HL-60/S4 treated with phorbol 12-myristate 13-acetate at 8.2 ng/mL for 4 days and 3 days (cell line): ENCODE results near the gene CDKAL1.

Experiments used
- in situ Hi-C: fragments of 300-500 bp; cut with MboI; formaldehyde crosslinking; loops from 2 replicates; pipeline ENCODE4 v1.15.0; 2022; ENCODE audit warnings: low sequenced_read_pairs

Gene CDKAL1

DNA sequence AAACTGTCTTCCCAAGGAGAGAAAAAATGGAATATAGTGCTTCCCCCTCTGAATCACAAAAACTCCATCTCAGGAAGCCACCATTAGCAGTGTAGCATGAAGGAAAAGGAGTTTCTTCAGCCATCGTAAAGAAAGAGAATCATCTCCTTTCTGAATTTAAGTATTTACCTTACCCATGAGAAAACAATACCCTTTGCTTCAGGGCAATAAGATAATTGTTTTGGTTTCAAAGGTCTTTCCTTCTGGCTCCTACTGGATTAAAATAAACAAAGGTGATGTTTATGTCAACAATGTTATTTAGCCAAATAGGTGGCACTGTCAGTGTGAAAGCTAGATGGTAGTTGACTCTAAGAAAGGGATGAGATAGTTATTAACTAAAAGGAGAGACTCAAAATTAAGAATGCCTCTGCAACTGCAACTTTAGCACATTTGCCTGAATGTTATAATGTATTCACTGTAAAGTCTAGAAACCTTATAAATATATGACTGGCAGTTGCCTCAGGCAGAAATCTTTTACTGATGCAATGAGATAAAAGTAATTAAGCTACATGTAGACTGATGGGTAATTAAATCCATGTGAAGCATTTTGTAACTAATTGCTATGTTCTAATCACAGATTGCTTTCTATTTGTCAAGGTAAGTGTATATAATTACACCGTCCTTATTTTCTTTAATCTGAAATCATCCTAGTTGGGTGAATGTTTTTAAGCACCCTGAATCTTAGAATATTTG, 399.0 kb downstream of the CDKAL1 start:
- in situ Hi-C loops = no loop called here

DNA sequence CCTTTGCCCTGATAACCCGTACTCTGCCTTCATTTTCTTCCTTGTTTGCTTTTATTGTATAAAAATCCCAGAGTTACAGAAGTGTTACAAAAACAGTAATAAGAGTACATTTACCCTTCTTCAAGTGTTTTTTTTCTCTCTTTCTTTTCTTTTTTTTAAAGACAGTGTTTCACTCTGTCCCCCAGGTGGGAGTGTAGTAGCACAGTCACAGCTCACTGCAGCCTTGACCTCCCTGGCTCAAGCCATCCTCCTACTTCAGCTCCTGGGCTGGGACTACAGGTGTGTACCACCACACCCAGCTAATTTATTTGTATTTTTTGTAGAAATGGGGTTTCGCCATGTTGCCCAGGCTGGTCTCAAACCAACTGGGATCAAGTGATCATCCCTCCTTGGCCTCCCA, 402.7 kb downstream of the CDKAL1 start:
- in situ Hi-C loops = no loop called here

DNA sequence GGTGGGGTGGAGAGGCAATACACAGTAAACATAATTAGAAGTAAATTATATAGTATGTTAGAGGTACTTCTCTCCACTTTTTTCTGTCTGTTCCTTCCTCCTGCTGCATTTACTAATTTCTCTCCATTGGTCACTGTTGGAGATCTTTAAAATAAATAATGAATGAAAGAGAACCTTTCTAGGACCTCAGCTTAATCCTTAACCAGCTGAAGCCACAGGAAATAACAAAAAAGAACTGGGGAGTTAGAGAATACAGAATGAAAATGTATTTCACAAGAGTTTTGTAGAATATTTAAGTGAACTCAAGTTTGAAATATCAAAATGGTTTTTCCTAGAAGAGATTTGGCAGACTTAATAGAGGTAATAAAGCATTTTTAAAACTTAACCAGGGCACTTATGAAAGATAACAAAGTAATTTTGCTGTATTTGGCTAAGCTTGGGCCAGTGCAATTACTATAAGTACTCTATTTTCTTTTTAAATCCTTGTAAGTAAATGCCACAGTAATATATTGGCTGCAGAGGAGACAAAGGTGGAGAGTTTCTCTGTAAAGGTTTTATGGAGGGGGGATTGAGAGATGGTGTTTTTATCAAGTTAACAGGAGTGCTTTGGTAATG, 405.0 kb downstream of the CDKAL1 start:
- in situ Hi-C loops = no loop called here

DNA sequence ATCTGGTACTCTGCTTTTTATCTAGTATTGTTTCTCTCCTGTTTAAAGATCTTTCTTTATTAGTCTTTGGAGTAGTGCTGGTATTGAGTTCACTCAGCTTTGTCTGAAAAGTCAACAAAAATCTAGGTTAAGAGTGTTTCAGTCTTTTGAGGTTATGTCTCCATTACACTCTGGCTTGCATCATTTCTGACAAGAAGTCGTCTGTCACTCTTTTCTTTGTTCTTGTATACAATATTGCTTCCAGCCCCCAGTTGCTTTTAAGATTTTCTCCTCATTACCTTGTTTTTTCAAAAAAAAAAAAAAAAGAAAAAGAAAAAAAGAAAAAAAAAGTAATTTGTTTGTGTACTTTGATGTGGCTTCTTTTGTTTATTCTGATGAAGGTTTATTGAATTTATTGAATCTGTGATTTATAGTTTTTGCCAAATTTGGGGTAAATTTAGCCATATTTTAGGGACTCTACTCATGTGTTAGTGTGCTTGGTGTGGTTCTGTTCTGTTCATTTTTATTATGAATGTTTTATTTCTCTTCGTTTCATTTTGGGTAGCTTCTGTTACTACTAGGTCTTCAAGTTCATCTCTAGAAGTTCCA, 408.9 kb downstream of the CDKAL1 start:
- in situ Hi-C loops = no loop called here

DNA sequence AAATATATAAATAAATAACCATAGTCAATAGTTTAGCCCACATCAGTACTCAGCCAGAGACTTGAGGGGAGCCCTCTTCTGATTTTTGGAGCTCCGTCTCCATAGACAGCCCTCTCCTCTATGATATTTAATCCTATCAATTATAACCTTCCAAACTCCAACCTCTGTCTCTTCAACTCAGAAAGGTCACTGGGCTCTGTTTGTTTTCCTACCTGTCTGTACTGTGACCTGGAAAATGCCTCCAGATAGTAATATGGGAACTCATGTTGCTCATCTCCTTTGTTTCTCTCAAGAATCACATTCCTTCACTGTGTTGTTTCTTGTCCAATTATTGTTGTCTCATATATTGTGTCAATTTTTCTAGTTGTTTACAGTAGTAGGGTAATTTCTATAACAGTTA, 409.7 kb downstream of the CDKAL1 start:
- in situ Hi-C loops = no loop called here

DNA sequence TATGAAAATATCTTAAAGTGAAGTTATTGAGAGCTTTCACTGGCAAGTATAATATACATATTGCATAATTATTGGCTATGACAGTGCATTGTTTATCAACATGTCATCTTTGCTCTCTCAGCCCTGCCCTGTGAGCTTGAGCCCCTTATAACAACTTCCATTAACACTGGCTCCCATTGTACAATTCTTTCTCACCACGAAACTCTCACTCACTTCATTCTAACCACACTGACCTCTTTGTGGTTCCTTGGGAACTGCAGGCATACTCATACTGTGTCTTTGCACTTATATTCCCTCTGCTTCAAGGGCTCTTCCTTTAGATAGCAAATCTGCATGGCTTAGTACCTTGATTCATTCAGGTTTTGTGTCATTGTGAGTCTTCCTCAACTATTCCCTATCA, 411.8 kb downstream of the CDKAL1 start:
- in situ Hi-C loops = no loop called here

DNA sequence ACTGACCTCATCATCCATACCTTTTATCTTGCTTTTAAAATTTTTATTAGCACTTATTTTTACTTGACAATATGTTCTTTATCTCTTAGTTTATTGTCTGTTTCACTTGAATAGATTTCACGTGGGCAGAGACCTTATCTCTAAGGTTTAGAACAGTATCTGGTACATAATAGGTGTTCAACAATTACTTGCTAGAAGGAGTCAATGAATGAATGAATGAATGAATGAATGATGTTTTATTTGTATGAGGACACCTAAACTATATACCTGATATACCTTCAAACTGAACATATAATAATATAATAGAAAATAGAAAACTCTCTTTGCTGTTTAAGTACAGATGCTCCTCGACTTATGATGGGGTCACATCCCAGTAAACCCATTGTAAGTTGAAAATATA, 412.6 kb downstream of the CDKAL1 start:
- in situ Hi-C loops = no loop called here

DNA sequence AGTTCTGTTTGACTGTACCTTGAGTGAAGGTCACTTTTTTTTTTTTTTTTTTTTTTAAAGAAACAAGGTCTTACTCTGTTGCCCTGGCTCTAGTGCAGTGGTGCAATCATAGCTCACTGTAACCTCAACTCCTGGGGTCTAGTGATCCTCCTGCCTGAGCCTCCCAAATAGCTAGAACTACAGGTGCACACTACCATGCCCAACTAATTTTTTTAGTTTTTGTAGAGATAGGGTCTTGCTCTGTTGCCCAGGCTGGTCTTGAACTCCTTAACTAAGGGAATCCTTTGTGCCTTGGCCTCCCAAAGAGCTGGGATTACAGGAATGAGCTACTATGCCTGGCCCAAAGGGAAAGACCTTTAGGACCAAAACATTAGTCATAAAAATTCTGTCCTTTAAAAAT, 413.7 kb downstream of the CDKAL1 start:
- in situ Hi-C loops = no loop called here

DNA sequence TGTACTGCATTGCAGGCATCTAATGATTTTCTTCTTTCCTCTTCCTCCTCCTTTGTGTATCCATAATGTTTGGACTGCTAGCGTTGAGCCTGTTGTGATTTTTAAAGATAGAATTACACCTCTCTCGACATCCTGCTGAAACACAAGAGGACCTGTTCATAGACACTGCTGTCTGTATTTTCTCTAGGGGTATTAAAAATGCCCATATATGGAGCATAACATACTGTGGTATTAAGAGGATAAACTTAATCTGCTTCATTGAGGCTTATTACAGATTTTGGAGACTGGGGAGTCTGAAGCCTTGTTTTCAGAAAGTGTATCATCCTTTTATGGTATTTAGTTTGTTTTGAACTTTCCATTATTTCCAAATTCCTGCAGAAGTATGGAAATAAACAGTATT, 414.3 kb downstream of the CDKAL1 start:
- in situ Hi-C loops = no loop called here

DNA sequence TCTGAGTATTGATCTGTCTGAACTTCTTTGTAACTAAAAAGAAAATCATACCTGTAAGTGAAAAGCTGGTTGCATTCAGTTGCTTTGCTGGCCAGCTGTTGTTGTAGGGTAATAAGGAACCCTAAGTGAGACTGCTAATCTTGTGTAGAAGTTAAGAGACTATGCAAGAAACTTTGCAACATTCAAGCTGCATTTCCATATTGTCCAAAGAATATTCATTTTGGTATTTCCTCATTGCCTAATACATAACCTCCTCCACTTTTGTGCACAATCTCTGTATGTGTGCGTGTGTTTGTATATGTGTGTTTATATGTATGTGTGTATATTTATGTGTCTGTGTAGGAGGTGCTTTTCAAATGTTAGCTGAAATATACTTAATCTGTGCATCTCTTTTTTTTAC, 414.9 kb downstream of the CDKAL1 start:
- in situ Hi-C loops = no loop called here

DNA sequence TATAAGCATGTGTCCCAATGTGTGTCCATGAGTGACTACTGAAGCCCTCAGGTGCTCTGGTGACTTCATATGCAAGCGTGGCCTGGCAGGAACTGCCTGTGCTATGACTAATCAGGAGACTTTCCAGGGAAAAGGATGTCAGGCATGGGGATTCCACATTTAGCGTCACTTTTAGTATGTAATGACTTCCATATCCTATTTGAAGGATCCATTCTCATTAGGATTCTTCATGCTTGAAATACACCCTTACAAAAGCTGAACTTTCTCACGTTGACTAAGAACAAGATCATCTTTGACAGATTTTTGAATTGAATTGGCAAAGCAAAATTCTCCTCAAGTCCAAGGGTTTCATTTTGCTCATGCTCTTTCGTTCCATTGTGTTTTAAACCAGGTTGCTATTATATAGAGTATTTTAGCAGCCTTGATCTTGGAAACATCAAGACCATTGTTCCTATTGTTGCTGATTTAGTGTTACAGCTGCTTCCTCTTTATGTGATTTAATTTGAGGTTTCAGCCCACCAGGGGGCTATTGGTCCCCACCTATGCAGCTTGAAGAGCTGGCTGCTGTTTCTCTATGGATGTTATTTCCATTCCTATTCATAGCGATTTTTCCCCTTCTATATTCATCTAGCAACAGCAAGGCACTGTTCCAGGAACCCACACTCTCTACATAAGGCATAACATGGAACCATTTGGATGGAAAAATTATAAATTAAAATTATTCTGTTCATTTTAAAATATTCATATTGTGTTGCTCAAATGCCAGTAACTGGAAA, 418.6 kb downstream of the CDKAL1 start:
- in situ Hi-C loops = no loop called here

DNA sequence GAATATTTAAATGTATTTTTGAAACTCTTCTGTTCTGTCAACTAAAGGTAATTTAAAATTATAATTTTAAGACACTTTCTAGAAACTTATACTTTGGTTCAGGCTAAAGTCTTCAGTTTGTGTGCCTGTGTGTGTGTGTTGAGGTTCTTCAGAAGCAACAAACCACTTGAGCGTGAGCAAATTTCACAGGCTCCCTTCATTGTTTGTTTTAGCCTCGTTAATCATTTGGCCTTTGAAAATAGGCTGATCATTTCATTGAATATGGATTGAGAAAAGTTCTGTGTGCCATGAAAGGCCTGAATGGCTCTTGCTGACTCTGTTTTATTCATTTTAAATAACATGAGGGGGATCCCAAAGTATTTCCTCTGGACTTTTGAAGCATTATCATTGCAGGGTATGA, 420.1 kb downstream of the CDKAL1 start:
- in situ Hi-C loops = no loop called here

DNA sequence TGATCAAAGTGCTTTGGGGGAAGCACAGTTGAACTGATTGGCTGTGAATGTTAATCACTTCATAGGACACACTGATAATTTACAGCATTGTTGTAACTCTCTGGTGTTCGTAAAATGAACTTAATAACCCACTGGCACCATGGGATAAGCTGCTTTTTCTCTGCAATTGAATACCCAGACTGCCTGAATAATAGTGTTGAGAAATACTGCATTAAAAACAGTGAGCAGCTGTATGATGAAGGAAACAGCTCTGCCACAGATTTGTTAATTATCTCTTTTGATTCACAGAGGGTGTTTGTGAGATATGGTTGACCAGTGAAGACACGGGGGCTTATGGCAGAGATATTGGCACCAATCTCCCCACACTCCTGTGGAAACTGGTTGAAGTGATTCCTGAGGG, 420.9 kb downstream of the CDKAL1 start:
- in situ Hi-C loops = no loop called here

DNA sequence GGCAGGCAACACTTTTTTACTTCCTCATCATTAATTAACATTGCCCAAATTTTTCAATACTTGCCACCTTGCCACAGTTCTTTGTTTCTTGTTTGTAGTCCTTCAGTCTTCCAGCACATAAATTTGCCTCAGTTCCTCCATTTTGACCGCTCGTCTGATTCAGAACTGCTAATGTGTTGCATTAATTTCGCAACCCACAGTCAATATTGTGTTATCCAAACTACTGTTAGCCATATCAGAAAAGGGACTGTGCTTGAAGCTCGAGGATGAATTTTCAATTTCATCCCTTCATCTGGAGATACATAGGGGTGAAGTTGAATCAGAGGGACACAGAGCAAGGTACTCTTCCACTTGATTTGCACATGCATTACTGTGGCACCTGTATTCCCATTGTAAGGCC, 421.5 kb downstream of the CDKAL1 start:
- in situ Hi-C loops = no loop called here

DNA sequence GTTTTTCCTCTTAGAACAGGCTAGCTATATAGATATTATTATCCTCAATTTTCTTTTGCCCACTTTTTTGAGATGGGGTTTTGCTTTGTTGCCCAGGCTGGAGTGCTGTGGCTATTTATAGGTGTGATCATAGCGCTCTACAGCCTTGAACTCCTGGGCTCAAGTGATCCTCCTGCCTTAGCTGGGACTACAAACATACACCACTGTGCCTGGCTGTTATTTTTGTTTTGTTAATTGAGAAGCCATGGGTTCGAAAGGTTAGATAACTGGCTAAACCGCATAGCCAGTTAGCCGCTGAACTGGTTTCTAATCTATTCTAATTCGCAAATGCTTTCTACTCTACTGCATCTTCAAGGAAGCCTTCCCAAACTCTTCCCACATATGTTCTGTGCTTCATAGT, 425.8 kb downstream of the CDKAL1 start:
- in situ Hi-C loops = no loop called here

DNA sequence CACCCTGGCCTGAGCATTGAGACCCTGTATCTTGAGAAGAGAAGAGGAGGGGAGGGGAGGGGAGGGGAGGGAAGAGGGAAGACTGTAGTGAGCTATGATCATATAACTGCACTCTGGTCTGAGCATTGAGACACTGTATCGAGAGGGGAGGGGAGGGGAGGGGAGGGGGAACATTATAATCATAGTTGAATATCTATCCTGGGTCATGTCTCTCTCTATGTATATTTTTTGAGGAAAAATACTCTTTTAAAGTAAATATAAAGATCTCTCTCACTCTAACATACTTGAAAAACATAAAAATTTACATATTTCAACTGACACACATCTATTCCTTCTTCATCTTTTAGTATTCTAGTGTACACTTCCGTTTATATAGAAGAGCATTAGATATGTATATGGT, 431.0 kb downstream of the CDKAL1 start:
- in situ Hi-C loops = no loop called here

DNA sequence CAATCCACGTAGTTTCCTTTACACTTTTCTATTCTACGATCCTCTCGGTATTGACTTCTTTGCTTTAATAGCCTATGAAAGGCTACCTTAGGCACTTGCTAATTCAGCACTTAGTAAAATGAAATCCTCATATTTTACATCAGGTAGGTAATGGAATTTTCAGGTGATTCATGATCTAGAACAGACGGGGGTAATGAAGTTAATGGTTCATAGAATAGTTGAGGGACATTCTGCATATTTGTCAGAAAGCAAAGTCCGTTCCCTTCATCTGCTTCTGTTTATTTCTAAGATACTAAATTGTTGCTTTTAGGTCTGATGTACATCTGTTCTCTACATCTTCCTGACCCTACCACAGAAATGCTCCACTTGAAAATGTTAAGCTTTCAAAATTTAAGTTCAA, 431.7 kb downstream of the CDKAL1 start:
- in situ Hi-C loops = no loop called here

DNA sequence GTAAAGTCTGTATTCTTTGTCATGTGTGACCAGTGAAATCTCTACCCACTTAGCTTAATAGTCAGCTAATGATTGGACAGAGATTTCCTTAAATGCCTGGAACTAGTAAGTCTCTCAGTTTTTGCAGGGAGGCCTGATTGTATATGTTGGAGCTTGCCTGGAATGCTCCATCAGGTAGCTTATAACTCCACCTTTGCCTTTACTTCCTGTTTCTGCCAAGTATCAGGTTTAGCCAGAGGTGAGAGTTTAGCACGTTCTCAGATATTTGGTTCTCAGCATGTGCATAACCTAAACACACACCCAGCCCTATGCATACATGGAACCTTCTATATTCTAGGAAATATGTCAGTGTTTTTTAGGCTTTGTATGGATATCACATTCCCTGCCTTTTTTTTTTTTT, 435.3 kb downstream of the CDKAL1 start:
- in situ Hi-C loops = no loop called here

DNA sequence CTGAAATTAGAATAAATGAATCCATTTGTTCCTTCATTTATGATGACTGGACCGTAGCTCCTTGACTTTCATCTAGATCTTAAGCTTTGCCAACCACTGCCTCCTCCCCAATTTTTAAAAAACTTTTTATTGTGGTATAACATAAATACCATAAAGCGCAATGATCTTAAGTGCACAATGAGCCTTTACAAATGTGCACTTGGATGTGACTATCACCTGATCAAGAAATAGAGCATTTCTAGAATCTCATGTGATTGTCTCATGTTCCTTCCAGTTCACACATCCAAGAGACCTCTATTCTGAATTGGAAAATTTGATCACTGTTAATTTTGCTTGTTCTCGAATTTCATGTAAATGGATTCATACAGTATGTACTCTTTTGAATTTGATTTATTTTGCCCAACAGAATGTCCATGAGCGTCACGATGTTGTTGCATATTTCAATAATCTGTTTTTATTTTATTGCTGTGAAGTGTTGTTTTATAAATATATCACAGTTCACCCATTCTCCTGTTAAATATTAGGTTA, 442.2 kb downstream of the CDKAL1 start:
- in situ Hi-C loops = no loop called here

DNA sequence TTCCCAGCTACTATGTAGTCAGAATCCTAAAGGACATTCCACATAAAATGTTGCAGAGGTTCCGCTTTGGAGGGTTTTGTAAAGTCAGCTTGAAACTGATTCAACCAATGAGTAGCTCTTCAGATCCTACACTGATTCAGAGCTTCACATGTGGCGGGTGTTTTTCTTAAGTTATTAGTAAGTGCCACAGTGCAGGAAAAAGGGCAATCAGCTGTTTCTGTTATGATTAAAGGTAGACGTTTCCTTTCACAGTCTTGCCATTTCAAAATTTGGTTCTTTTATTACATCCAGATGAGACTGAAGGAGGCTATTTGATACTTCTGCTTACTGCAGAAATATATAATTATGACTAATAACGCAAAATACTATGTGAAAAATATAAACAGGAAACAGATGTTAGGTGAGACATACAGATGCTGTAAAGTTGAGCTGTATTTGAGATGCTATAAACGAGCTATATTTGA, 443.9 kb downstream of the CDKAL1 start:
- in situ Hi-C loops = no loop called here

DNA sequence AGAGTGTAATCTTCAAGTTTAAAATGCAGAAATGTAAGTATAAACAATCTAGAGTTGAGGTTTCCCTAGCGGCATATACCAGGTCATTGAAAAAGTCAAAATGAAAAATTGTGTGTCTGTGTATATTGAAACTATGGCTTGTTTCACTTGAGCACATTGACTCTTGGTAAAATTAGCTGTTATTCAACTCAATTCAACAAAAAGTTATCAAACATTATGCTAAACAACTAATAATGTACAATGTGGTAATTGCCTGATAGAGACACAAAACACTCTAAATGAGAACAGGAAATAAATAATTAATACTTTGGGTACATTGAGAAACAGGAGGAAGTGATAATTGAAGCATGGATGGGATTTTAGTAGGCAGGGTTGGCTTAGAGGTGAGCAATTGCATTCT, 444.8 kb downstream of the CDKAL1 start:
- in situ Hi-C loops = no loop called here
